IMR-90 (cell line): ENCODE measurements around the gene KPNA3. TPM values are rescaled to one million over a fixed set of nuclear protein-coding genes. Genes with fewer than 3 reads are reported as not detected.
A peak's percentile ranks its signal among the peaks of the same experiment; 100 is the strongest.

ENCODE experiments used
- ATAC-seq: fragments of 200-7000 bp; cut with Tn5 transposase; 2 replicates; pipeline ENCODE4 v1.9.1; 2020; ENCODE audit warnings: low read depth, mild to moderate bottlenecking, moderate library complexity
- Bru-seq: library from RNA; stranded (reverse); fragments of 400-500 nt; gene quantifications from one replicate; lab custom pipeline; 2021; lab: Mats Ljungman, UMichigan
- BruChase-seq, 2 experiments: library from RNA; stranded (reverse); fragments of 400-500 nt; gene quantifications; one replicate each; lab custom pipeline; 2021; lab: Mats Ljungman, UMichigan
- BruUV-seq: library from RNA; stranded (reverse); fragments of 400-500 nt; replicated peaks from 2 replicates; lab custom pipeline; 2021; lab: Mats Ljungman, UMichigan
- CTCF ChIA-PET: fragments of 300-600 bp; formaldehyde crosslinking; extraction: SDS; loops from one replicate; lab custom pipeline; 2021; ENCODE audit warnings: antibody characterized with exemption; lab: Yijun Ruan, JAX
- POLR2A ChIA-PET: fragments of 300-600 bp; sonication (Branson Sonifier 250); formaldehyde crosslinking; loops from one replicate; lab custom pipeline; 2022; ENCODE audit warnings: antibody characterized with exemption; ENCODE audit not compliant: unreplicated experiment; lab: Charles Lee
- DNase-seq: peaks from one replicate; pipeline ENCODE4 v3.0.0; 2013
- H2AFZ ChIP-seq: replicated peaks from 2 replicates; pipeline ENCODE3; 2013; ENCODE audit warnings: low read length, mild to moderate bottlenecking; ENCODE audit not compliant: poor library complexity
- H2AK5ac ChIP-seq: 2 replicates; pipeline ENCODE4 v1.6.1; 2013; ENCODE audit warnings: low read depth, low read length, inconsistent platforms
- H2AK9ac ChIP-seq: replicated peaks from 2 replicates; pipeline ENCODE3; 2013; ENCODE audit warnings: mild to moderate bottlenecking, low read depth, low read length, moderate library complexity; ENCODE audit not compliant: poor library complexity
- H2BK120ac ChIP-seq: 2 replicates; pipeline ENCODE4 v1.6.1; 2013; ENCODE audit warnings: low read depth, low read length, inconsistent platforms
- H2BK15ac ChIP-seq: 3 replicates; pipeline ENCODE4 v1.6.1; 2013; ENCODE audit warnings: low read depth, low read length, inconsistent platforms
- H2BK20ac ChIP-seq: 2 replicates; pipeline ENCODE4 v1.6.1; 2013; ENCODE audit warnings: low read depth, mild to moderate bottlenecking, inconsistent platforms, low read length, moderate library complexity
- H2BK5ac ChIP-seq: 2 replicates; pipeline ENCODE4 v1.6.1; 2013; ENCODE audit warnings: mild to moderate bottlenecking, low read depth, low read length, inconsistent platforms; ENCODE audit not compliant: poor library complexity, severe bottlenecking
- H3K14ac ChIP-seq: replicated peaks from 2 replicates; pipeline ENCODE4 v1.6.1; 2013; ENCODE audit warnings: low read depth, low read length, inconsistent platforms
- H3K18ac ChIP-seq: 2 replicates; pipeline ENCODE4 v1.6.1; 2013; ENCODE audit warnings: low read depth, low read length, control low read depth
- H3K23ac ChIP-seq: 2 replicates; pipeline ENCODE4 v1.6.1; 2013; ENCODE audit warnings: low read depth, low read length, inconsistent platforms
- H3K27ac ChIP-seq: 2 replicates; pipeline ENCODE4 v1.5.1; 2013; ENCODE audit warnings: mild to moderate bottlenecking, control low read depth, low read length; ENCODE audit not compliant: insufficient read depth
- H3K27me3 ChIP-seq: 2 replicates; pipeline ENCODE4 v1.6.1; 2013; ENCODE audit warnings: low read length; ENCODE audit not compliant: control insufficient read depth, insufficient read depth
- H3K36me3 ChIP-seq: 2 replicates; pipeline ENCODE4 v1.6.1; 2013; ENCODE audit warnings: low read length, mixed read lengths; ENCODE audit not compliant: control insufficient read depth, insufficient read depth
- H3K4ac ChIP-seq: 2 replicates; pipeline ENCODE4 v1.6.1; 2013; ENCODE audit warnings: low read depth, low read length, inconsistent platforms
- H3K4me1 ChIP-seq: 2 replicates; pipeline ENCODE4 v1.6.1; 2013; ENCODE audit warnings: low read length, mixed read lengths; ENCODE audit not compliant: control insufficient read depth, insufficient read depth
- H3K4me2 ChIP-seq: 2 replicates; pipeline ENCODE4 v1.6.1; 2013; ENCODE audit warnings: low read depth, mild to moderate bottlenecking, control low read depth, low read length, moderate library complexity
- H3K4me3 ChIP-seq: 2 replicates; pipeline ENCODE4 v1.5.1; 2013; ENCODE audit warnings: low read depth, mild to moderate bottlenecking, control low read depth, low read length, moderate library complexity; ENCODE audit not compliant: insufficient read depth
- H3K56ac ChIP-seq: 2 replicates; pipeline ENCODE4 v1.6.1; 2013; ENCODE audit warnings: low read length, inconsistent platforms; ENCODE audit not compliant: insufficient read depth; ENCODE audit errors: extremely low read depth
- H3K79me1 ChIP-seq, 2 experiments: 2 replicates each; pipeline ENCODE4 v1.6.1; 2013; ENCODE audit warnings: low read length in 2 of 2, inconsistent platforms in 1 of 2, low read depth in 1 of 2
- H3K9ac ChIP-seq: 2 replicates; pipeline ENCODE4 v1.6.1; 2013; ENCODE audit warnings: low read depth, low read length, control low read depth
- H3K9me1 ChIP-seq: 2 replicates; pipeline ENCODE4 v1.6.1; 2013; ENCODE audit warnings: low read length, inconsistent platforms; ENCODE audit not compliant: insufficient read depth
- H3K9me3 ChIP-seq: 2 replicates; pipeline ENCODE4 v1.6.1; 2013; ENCODE audit warnings: low read length; ENCODE audit not compliant: control insufficient read depth, insufficient read depth
- H4K20me1 ChIP-seq: 2 replicates; pipeline ENCODE4 v1.6.1; 2013; ENCODE audit warnings: low read length, inconsistent platforms; ENCODE audit not compliant: insufficient read depth
- H4K5ac ChIP-seq: 2 replicates; pipeline ENCODE4 v1.6.1; 2013; ENCODE audit warnings: mild to moderate bottlenecking, low read depth, low read length, control low read depth
- H4K8ac ChIP-seq, 2 experiments: 2 replicates each; pipeline ENCODE4 v1.6.1; 2013; ENCODE audit warnings: low read depth in 2 of 2, low read length in 2 of 2, control low read depth in 1 of 2, inconsistent platforms in 1 of 2
- H4K91ac ChIP-seq: 2 replicates; pipeline ENCODE4 v1.6.1; 2013; ENCODE audit warnings: low read depth, low read length, inconsistent platforms; ENCODE audit not compliant: insufficient read depth
- BHLHE40 ChIP-seq: fragments of 150-350 bp; IDR thresholded peaks from 2 replicates; pipeline ENCODE4 v1.6.1; 2016; ENCODE audit warnings: mild to moderate bottlenecking, low read depth, low read length
- ELK1 ChIP-seq: fragments of 150-350 bp; IDR thresholded peaks from 2 replicates; pipeline ENCODE4 v1.6.1; 2016; ENCODE audit warnings: low read depth, mild to moderate bottlenecking, low read length, moderate library complexity, borderline replicate concordance
- MAFK ChIP-seq: IDR thresholded peaks from 2 replicates; pipeline ENCODE4 v1.6.1; 2012; ENCODE audit warnings: low read depth, low read length, improper control_type of control experiment
- MAZ ChIP-seq: IDR thresholded peaks from 2 replicates; pipeline ENCODE4 v1.6.1; 2012; ENCODE audit warnings: low read depth, mild to moderate bottlenecking, low read length, improper control_type of control experiment, moderate library complexity, borderline replicate concordance
- MXI1 ChIP-seq: IDR thresholded peaks from 2 replicates; pipeline ENCODE4 v1.6.1; 2012; ENCODE audit warnings: low read depth, mild to moderate bottlenecking, low read length, moderate library complexity, borderline replicate concordance
- RAD21 ChIP-seq: IDR thresholded peaks from 2 replicates; pipeline ENCODE4 v1.6.1; 2012; ENCODE audit warnings: low read length, improper control_type of control experiment
- RFX5 ChIP-seq: IDR thresholded peaks from 2 replicates; pipeline ENCODE4 v1.8.0; 2012; ENCODE audit warnings: low read depth, mild to moderate bottlenecking, low read length, moderate library complexity
- USF2 ChIP-seq: fragments of 150-350 bp; IDR thresholded peaks from 2 replicates; pipeline ENCODE4 v1.6.1; 2017; ENCODE audit warnings: mild to moderate bottlenecking, antibody characterized with exemption, low read length, low read depth
- WGBS, 2 experiments: methylation state at CpG; one replicate each; pipeline versions ENCODE4 v1.1.5 to v1.1.7; 2013; ENCODE audit warnings: missing lambda C conversion rate in 2 of 2; ENCODE audit not compliant: insufficient read length in 1 of 2; ENCODE audit errors: extremely low coverage in 2 of 2; 5-methylcytosine and 5-hydroxymethylcytosine counted together
- dilution Hi-C: fragments of 300-500 bp; cut with HindIII; formaldehyde crosslinking; loops from one replicate; pipeline ENCODE4 v1.14.3; 2018; ENCODE audit warnings: low sequenced_read_pairs; ENCODE audit not compliant: unreplicated experiment
- in situ Hi-C: fragments of 300-500 bp; cut with MboI; formaldehyde crosslinking; loops from 3 replicates; pipeline ENCODE4 v1.14.3; 2019; ENCODE audit warnings: low sequenced_read_pairs, inconsistent platforms, mixed read lengths
- intact Hi-C: fragments of 100-400 bp; cut with micrococcal nuclease; formaldehyde crosslinking; loops from 2 replicates; pipeline ENCODE4 v1.10.0; 2022
- long read RNA-seq: library from polyadenylated mRNA; unstranded; transcript quantifications from one replicate; pipeline ENCODE4 v2.0.0, GENCODE V29; 2021; ENCODE audit not compliant: unreplicated experiment
- polyA plus RNA-seq, 3 experiments: library from polyadenylated mRNA; depleted of rRNA; stranded (reverse); fragments of >200 nt; gene quantifications; 2 replicates each; pipeline ENCODE4 v1.2.3, GENCODE V29; 2012; ENCODE audit warnings: low replicate concordance in 1 of 3
- total RNA-seq: library from RNA; depleted of rRNA; stranded (reverse); fragments of >200 nt; gene quantifications from 2 replicates; pipeline ENCODE4 v1.2.3, GENCODE V29; 2012; rRNA removed

The KPNA3 gene
- total RNA-seq (48.6 and 63.6 TPM in 2 replicates), polyA plus RNA-seq (2012; rRNA removed) (21.1 and 25.3 TPM in 2 replicates), Bru-seq, nascent RNA (percentile 94 among the genes with signal in this experiment), BruChase-seq, experiment 1, labeled RNA remaining after a 6-hour chase (percentile 98 among the genes with signal in this experiment), BruChase-seq, experiment 2, labeled RNA remaining after a 2-hour chase (percentile 97 among the genes with signal in this experiment)
- 6.1 and 7.1 TPM in 2 replicates for polyA plus RNA-seq (2012; cell fraction: cytosol; rRNA removed)
- 3.5 and 27.9 TPM in 2 replicates for polyA plus RNA-seq (2012; cell fraction: nucleus; rRNA removed; ENCODE audit: low replicate concordance)
- long read RNA-seq, full-length matches to known transcripts, result 42 of 60 reads
- long read RNA-seq, partial matches to known transcripts, result 5 of 60 reads
- long read RNA-seq, other reads (novel, unspliced or antisense), result 13 of 60 reads

GRCh38 chr13:49792550-49793324 is at the start of gene KPNA3:
Gene KPNA3, minus strand, starts transcription at chr13:49792682. Its CDS starts 176 bp downstream, at chr13:49792506.
- POLR2A ChIA-PET, result interaction anchor here (0.6 to 0.9 kb wide), 10 partner anchors 11 to 737 kb away, joined by 3 to 16 read pairs (median 5); partner anchors contain the start of genes SPRYD7 and TRIM13
- TF ChIP-seq RAD21 (no peak), RFX5 (no peak), USF2 (peak; percentile 96), BHLHE40 (peak; percentile 88), MXI1 (peak; percentile 62), MAFK (no peak), MAZ (peak; percentile 53; the same call in 1 of the 2 replicates), ELK1 (no peak)
- 1% methylated on average over 29 of the region's 71 CpGs; no CpG with 5 or more reads in 1 of the 2 experiments for whole genome bisulfite sequencing, 2 experiments
- Histone ChIP-seq H3K9me1 (peaks cover 5% of the 10 kb centered on the region; the same call in 1 of the 2 replicates), H4K8ac (peak within 1 kb of the TSS; percentile 38 to 96), H2BK120ac (peak within 1 kb of the TSS; percentile 94), H2BK15ac (peak within 1 kb of the TSS; percentile 82; the same call in 1 of the 3 replicates), H4K20me1 (peaks cover 28% of the 10 kb centered on the region), H2AK5ac (peak within 1 kb of the TSS; percentile 38; the same call in 1 of the 2 replicates), H3K9me3 (no peaks in the 10 kb centered on the region), H3K79me1 (peaks cover 3 to 29% of the 10 kb centered on the region in 2 experiments; a peak in 3 of 4 replicates), H4K5ac (peak within 1 kb of the TSS; percentile 86), H3K9ac (peak within 1 kb of the TSS; percentile 92), H3K27ac (peak within 1 kb of the TSS; percentile 99), H2BK20ac (peak within 1 kb of the TSS; percentile 79; the same call in 1 of the 2 replicates), H3K4ac (peak within 1 kb of the TSS; percentile 91), H3K56ac (peak within 1 kb of the TSS; percentile 95), H3K4me3 (peak within 1 kb of the TSS; percentile 87), H2AFZ (peak within 1 kb of the TSS; percentile 98), H3K4me1 (peaks cover 2% of the 10 kb centered on the region), H3K27me3 (no peaks in the 10 kb centered on the region), H3K18ac (peak within 1 kb of the TSS; percentile 80), H3K36me3 (no peaks in the 10 kb centered on the region), H2AK9ac (peak within 1 kb of the TSS; percentile 94), H3K4me2 (peak within 1 kb of the TSS; percentile 95), H4K91ac (peak within 1 kb of the TSS; percentile 90), H3K14ac (peak within 1 kb of the TSS; percentile 96), H3K23ac (peak within 1 kb of the TSS; percentile 92), H2BK5ac (peak within 1 kb of the TSS; percentile 94)
- peak; percentile 92 for ATAC-seq
- intact Hi-C loops, result loop anchor here (2.0 kb wide), 2 partner anchors 46 to 102 kb away; partner anchors contain the start of gene EBPL
- CTCF ChIA-PET, result interaction anchor here (0.6 to 1.1 kb wide), 2 partner anchors 20 to 135 kb away, joined by 4 to 6 read pairs; no protein-coding TSS in a partner anchor
- in situ Hi-C loops, result no loop called here
- dilution Hi-C loops, result no loop called here
- BruUV-seq, result no TSS peak
- peak; percentile 96 for DNase-seq
